Measurements from ENCODE around the gene HSD11B1.

DNA sequence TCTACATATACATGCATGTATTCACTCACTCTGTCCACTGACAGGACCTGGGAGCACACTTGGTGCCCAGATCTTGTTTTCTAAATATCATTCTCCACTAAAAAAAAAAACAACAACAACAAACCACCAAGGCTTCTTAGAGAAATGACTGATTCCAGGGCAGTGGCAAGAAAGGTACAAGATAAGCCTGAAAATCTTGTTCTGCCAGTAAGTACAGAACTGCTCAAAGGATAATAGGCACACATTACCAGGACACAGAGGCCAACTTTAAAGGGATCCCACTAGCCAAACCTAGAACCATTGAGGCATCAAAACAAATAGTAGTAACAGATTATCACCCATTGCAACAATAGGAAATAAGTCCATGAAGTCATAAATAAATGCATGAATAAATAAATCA, 10.7 kb downstream of the HSD11B1 start:
- TF ChIP-seq, protein P1, sequence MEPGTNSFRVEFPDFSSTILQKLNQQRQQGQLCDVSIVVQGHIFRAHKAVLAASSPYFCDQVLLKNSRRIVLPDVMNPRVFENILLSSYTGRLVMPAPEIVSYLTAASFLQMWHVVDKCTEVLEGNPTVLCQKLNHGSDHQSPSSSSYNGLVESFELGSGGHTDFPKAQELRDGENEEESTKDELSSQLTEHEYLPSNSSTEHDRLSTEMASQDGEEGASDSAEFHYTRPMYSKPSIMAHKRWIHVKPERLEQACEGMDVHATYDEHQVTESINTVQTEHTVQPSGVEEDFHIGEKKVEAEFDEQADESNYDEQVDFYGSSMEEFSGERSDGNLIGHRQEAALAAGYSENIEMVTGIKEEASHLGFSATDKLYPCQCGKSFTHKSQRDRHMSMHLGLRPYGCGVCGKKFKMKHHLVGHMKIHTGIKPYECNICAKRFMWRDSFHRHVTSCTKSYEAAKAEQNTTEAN (CRISPR knock-in tag; IDR thresholded peaks at IDR 0.05) = no peak
- TF ChIP-seq, protein P2, sequence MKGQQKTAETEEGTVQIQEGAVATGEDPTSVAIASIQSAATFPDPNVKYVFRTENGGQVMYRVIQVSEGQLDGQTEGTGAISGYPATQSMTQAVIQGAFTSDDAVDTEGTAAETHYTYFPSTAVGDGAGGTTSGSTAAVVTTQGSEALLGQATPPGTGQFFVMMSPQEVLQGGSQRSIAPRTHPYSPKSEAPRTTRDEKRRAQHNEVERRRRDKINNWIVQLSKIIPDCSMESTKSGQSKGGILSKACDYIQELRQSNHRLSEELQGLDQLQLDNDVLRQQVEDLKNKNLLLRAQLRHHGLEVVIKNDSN (CRISPR knock-in tag; IDR thresholded peaks at IDR 0.05) = no peak
- TF ChIP-seq ZNF423 (CRISPR knock-in tag; IDR thresholded peaks at IDR 0.05) (no peak), ZBTB21 (CRISPR knock-in tag; IDR thresholded peaks at IDR 0.05; ENCODE audit: borderline replicate concordance) (no peak), GABPB1 (CRISPR knock-in tag; IDR thresholded peaks at IDR 0.05) (no peak), GTF2I (CRISPR knock-in tag; conservative IDR thresholded peaks at IDR 0.05) (no peak), ZNF138 (CRISPR knock-in tag; conservative IDR thresholded peaks at IDR 0.05) (no peak)
- TF ChIP-seq, protein P3, sequence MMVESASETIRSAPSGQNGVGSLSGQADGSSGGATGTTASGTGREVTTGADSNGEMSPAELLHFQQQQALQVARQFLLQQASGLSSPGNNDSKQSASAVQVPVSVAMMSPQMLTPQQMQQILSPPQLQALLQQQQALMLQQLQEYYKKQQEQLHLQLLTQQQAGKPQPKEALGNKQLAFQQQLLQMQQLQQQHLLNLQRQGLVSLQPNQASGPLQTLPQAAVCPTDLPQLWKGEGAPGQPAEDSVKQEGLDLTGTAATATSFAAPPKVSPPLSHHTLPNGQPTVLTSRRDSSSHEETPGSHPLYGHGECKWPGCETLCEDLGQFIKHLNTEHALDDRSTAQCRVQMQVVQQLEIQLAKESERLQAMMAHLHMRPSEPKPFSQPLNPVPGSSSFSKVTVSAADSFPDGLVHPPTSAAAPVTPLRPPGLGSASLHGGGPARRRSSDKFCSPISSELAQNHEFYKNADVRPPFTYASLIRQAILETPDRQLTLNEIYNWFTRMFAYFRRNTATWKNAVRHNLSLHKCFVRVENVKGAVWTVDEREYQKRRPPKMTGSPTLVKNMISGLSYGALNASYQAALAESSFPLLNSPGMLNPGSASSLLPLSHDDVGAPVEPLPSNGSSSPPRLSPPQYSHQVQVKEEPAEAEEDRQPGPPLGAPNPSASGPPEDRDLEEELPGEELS (CRISPR knock-in tag; IDR thresholded peaks at IDR 0.05) = no peak
- TF ChIP-seq, protein P4, sequence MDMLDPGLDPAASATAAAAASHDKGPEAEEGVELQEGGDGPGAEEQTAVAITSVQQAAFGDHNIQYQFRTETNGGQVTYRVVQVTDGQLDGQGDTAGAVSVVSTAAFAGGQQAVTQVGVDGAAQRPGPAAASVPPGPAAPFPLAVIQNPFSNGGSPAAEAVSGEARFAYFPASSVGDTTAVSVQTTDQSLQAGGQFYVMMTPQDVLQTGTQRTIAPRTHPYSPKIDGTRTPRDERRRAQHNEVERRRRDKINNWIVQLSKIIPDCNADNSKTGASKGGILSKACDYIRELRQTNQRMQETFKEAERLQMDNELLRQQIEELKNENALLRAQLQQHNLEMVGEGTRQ (CRISPR knock-in tag; IDR thresholded peaks at IDR 0.05) = no peak
- TF ChIP-seq, protein P5, sequence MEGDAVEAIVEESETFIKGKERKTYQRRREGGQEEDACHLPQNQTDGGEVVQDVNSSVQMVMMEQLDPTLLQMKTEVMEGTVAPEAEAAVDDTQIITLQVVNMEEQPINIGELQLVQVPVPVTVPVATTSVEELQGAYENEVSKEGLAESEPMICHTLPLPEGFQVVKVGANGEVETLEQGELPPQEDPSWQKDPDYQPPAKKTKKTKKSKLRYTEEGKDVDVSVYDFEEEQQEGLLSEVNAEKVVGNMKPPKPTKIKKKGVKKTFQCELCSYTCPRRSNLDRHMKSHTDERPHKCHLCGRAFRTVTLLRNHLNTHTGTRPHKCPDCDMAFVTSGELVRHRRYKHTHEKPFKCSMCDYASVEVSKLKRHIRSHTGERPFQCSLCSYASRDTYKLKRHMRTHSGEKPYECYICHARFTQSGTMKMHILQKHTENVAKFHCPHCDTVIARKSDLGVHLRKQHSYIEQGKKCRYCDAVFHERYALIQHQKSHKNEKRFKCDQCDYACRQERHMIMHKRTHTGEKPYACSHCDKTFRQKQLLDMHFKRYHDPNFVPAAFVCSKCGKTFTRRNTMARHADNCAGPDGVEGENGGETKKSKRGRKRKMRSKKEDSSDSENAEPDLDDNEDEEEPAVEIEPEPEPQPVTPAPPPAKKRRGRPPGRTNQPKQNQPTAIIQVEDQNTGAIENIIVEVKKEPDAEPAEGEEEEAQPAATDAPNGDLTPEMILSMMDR (IDR thresholded peaks at IDR 0.05) = no peak
- TF ChIP-seq, protein P6, sequence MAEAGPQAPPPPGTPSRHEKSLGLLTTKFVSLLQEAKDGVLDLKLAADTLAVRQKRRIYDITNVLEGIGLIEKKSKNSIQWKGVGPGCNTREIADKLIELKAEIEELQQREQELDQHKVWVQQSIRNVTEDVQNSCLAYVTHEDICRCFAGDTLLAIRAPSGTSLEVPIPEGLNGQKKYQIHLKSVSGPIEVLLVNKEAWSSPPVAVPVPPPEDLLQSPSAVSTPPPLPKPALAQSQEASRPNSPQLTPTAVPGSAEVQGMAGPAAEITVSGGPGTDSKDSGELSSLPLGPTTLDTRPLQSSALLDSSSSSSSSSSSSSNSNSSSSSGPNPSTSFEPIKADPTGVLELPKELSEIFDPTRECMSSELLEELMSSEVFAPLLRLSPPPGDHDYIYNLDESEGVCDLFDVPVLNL (CRISPR knock-in tag; IDR thresholded peaks at IDR 0.05; ENCODE audit: borderline replicate concordance, low read depth) = no peak
